ENCODE data around the gene PADI4.

Gene PADI4

GRCh38 chr1:17281775-17282181 is 26.2 kb upstream of the PADI4 start:
- no peak for DNase-seq (ENCODE audit: low read depth in 1 of 2, low spot score in 1 of 2)

GRCh38 chr1:17282836-17283235 is 25.2 kb upstream of the PADI4 start:
- DNase-seq (ENCODE audit: low read depth in 1 of 2, low spot score in 1 of 2), result no peak

GRCh38 chr1:17286646-17287045 is 21.4 kb upstream of the PADI4 start:
- DNase-seq (ENCODE audit: low read depth in 1 of 2, low spot score in 1 of 2), result no peak

- DNase-seq (ENCODE audit: low read depth in 1 of 2, low spot score in 1 of 2), result no peak
Measured at GRCh38 chr1:17287130-17287776, 20.7 kb upstream of the PADI4 start.

- no peak for DNase-seq (ENCODE audit: low read depth in 1 of 2, low spot score in 1 of 2)
Measured at GRCh38 chr1:17289721-17290120, 18.3 kb upstream of the PADI4 start.

GRCh38 chr1:17290553-17290952 is 17.4 kb upstream of the PADI4 start:
- no peak for DNase-seq (ENCODE audit: low read depth in 1 of 2, low spot score in 1 of 2)

GRCh38 chr1:17292299-17293160 is 15.5 kb upstream of the PADI4 start:
- no peak for DNase-seq (ENCODE audit: low read depth in 1 of 2, low spot score in 1 of 2)

GRCh38 chr1:17293681-17294425 is 14.1 kb upstream of the PADI4 start:
- no peak for DNase-seq (ENCODE audit: low read depth in 1 of 2, low spot score in 1 of 2)

- no peak for DNase-seq (ENCODE audit: low read depth in 1 of 2, low spot score in 1 of 2)
Measured at GRCh38 chr1:17295292-17295691, 12.7 kb upstream of the PADI4 start.

- no peak for DNase-seq (ENCODE audit: low read depth in 1 of 2, low spot score in 1 of 2)
Measured at GRCh38 chr1:17296086-17296485, 11.9 kb upstream of the PADI4 start.

GRCh38 chr1:17297991-17298390 is 10.0 kb upstream of the PADI4 start:
- no peak for DNase-seq (ENCODE audit: low read depth in 1 of 2, low spot score in 1 of 2)

GRCh38 chr1:17301767-17302166 is 6.2 kb upstream of the PADI4 start:
- no peak for DNase-seq (ENCODE audit: low read depth in 1 of 2, low spot score in 1 of 2)

- DNase-seq (ENCODE audit: low read depth in 1 of 2, low spot score in 1 of 2), result no peak
Measured at GRCh38 chr1:17304151-17304825, 3.7 kb upstream of the PADI4 start.

GRCh38 chr1:17304826-17305175 is 3.2 kb upstream of the PADI4 start:
- no peak for DNase-seq (ENCODE audit: low read depth in 1 of 2, low spot score in 1 of 2)

- no peak for DNase-seq (ENCODE audit: low read depth in 1 of 2, low spot score in 1 of 2)
Measured at GRCh38 chr1:17305576-17306095, 2.4 kb upstream of the PADI4 start.

GRCh38 chr1:17306407-17306806 is 1.6 kb upstream of the PADI4 start:
- DNase-seq (ENCODE audit: low read depth in 1 of 2, low spot score in 1 of 2), result no peak

GRCh38 chr1:17306921-17307320 is 1.1 kb upstream of the PADI4 start:
- DNase-seq (ENCODE audit: low read depth in 1 of 2, low spot score in 1 of 2), result no peak

- DNase-seq (ENCODE audit: low read depth in 1 of 2, low spot score in 1 of 2), result no peak
Measured at GRCh38 chr1:17307329-17307728, 668 bp upstream of the PADI4 start.

- DNase-seq (ENCODE audit: low read depth in 1 of 2, low spot score in 1 of 2), result no peak
Measured at GRCh38 chr1:17308593-17308992, 596 bp downstream of the PADI4 start.

GRCh38 chr1:17309426-17310067 is 1.6 kb downstream of the PADI4 start:
- no peak for DNase-seq (ENCODE audit: low read depth in 1 of 2, low spot score in 1 of 2)
